ENCODE measurements around the gene PLEKHM1.
"Not testable (repeated sequence)": the region's sequence is repeated elsewhere in the genome, so short reads cannot be mapped to it uniquely, and the experiment has no call there.

PLEKHM1 gene

GRCh38 chr17:45444301-45444700 is 46.2 kb downstream of the PLEKHM1 start:
- DNase-seq = peak in 2 of 10 donors; percentile 24 to 35
- intact Hi-C loops (cut with DNase I) = not testable (repeated sequence)

- peak in 2 of 10 donors; percentile 55 to 63 for DNase-seq
- intact Hi-C loops (cut with DNase I) = not testable (repeated sequence)
These were observed 46.9 kb downstream of the PLEKHM1 start for GRCh38 chr17:45443371-45444260.

- intact Hi-C loops (cut with DNase I) = no loop called here
- DNase-seq = peak in 2 of 10 donors; percentile 39 to 55
These were observed 48.8 kb downstream of the PLEKHM1 start for GRCh38 chr17:45441526-45442310.

GRCh38 chr17:45440839-45441515 is 49.5 kb downstream of the PLEKHM1 start:
- peak in 2 of 10 donors; percentile 35 to 62 for DNase-seq
- intact Hi-C loops (cut with DNase I) = not testable (repeated sequence)

GRCh38 chr17:45440161-45440778 is 50.3 kb downstream of the PLEKHM1 start:
- DNase-seq = peak in 2 of 10 donors; percentile 22 to 30
- intact Hi-C loops (cut with DNase I) = no loop called here

- DNase-seq = peak in 2 of 10 donors; percentile 44 to 59
- intact Hi-C loops (cut with DNase I) = no loop called here
These were observed 51.5 kb downstream of the PLEKHM1 start for GRCh38 chr17:45438931-45439610.

GRCh38 chr17:45437465-45438283 is 52.8 kb downstream of the PLEKHM1 start:
- intact Hi-C loops (cut with DNase I) = no loop called here
- DNase-seq = peak in 3 of 10 donors; percentile 56 to 77 (median 75)

- intact Hi-C loops (cut with DNase I) = no loop called here
- DNase-seq = peak in 3 of 10 donors; percentile 50 to 75 (median 59)
These were observed 53.7 kb downstream of the PLEKHM1 start for GRCh38 chr17:45436625-45437464.

- DNase-seq = peak in 3 of 10 donors; percentile 49 to 66 (median 54)
- intact Hi-C loops (cut with DNase I) = no loop called here
These were observed 54.4 kb downstream of the PLEKHM1 start for GRCh38 chr17:45436161-45436560.

- intact Hi-C loops (cut with DNase I) = no loop called here
- DNase-seq = peak in 3 of 10 donors; percentile 3 to 63 (median 52)
These were observed 55.0 kb downstream of the PLEKHM1 start for GRCh38 chr17:45435481-45435880.

GRCh38 chr17:45433159-45433535 is 57.4 kb downstream of the PLEKHM1 start:
- DNase-seq = peak in 2 of 10 donors; percentile 55 to 76
- intact Hi-C loops (cut with DNase I) = no loop called here

GRCh38 chr17:45432405-45433158 is 57.9 kb downstream of the PLEKHM1 start, which contains the start of gene ARHGAP27:
ARHGAP27 (minus strand) TSS chr17:45432870; CDS start chr17:45430279, 2,591 bp downstream.
- intact Hi-C loops (cut with DNase I) = no loop called here
- peak in 3 of 10 donors; percentile 17 to 88 (median 78) for DNase-seq

- peak in 5 of 10 donors; percentile 29 to 89 (median 80) for DNase-seq
- intact Hi-C loops (cut with DNase I) = no loop called here
These were observed 58.8 kb downstream of the PLEKHM1 start for GRCh38 chr17:45431531-45432404.

- DNase-seq = peak in 3 of 10 donors; percentile 30 to 77 (median 53)
- intact Hi-C loops (cut with DNase I) = no loop called here
These were observed 59.6 kb downstream of the PLEKHM1 start for GRCh38 chr17:45430738-45431530.

Data from posterior cingulate gyrus (tissue), 11 donors.